Activated CD8-positive, alpha-beta memory T cell treated with anti-CD3 and anti-CD28 coated beads, Interleukin-2, amount 50 U/mL, for 1 hour (primary cell): ENCODE results near the gene SYT17.

Experiments
- DNase-seq: peaks from one replicate; pipeline ENCODE4 v3.0.0-alpha.2; 2020; ENCODE audit errors: extremely low read depth

The SYT17 gene

GRCh38 chr16:19167710-19168370 lies at the start of gene SYT17:
SYT17 (plus strand) TSS chr16:19168240; CDS start chr16:19168647, 407 bp downstream.
- DNase-seq, result no peak

- no peak for DNase-seq
These were observed 49.1 kb upstream of the SYT17 start for GRCh38 chr16:19118938-19119431.

- DNase-seq, result no peak
These were observed 48.5 kb upstream of the SYT17 start for GRCh38 chr16:19119564-19119963.

GRCh38 chr16:19123535-19124178 lies 44.4 kb upstream of the SYT17 start:
- DNase-seq, result no peak

GRCh38 chr16:19126300-19126699 lies 41.7 kb upstream of the SYT17 start:
- no peak for DNase-seq

GRCh38 chr16:19127205-19127604 lies 40.8 kb upstream of the SYT17 start:
- no peak for DNase-seq

- no peak for DNase-seq
These were observed 40.3 kb upstream of the SYT17 start for GRCh38 chr16:19127674-19128131.

GRCh38 chr16:19128454-19129200 lies 39.4 kb upstream of the SYT17 start:
- no peak for DNase-seq

GRCh38 chr16:19130385-19130784 lies 37.7 kb upstream of the SYT17 start:
- no peak for DNase-seq

GRCh38 chr16:19130852-19131824 lies 36.9 kb upstream of the SYT17 start:
- DNase-seq, result no peak

GRCh38 chr16:19131825-19132218 lies 36.2 kb upstream of the SYT17 start:
- no peak for DNase-seq

GRCh38 chr16:19132255-19132654 lies 35.8 kb upstream of the SYT17 start:
- no peak for DNase-seq

GRCh38 chr16:19132898-19133297 lies 35.1 kb upstream of the SYT17 start:
- no peak for DNase-seq

GRCh38 chr16:19133600-19133999 lies 34.4 kb upstream of the SYT17 start:
- no peak for DNase-seq

GRCh38 chr16:19135201-19135842 lies 32.7 kb upstream of the SYT17 start:
- DNase-seq, result no peak

- no peak for DNase-seq
These were observed 32.1 kb upstream of the SYT17 start for GRCh38 chr16:19135896-19136438.

GRCh38 chr16:19136549-19137196 lies 31.4 kb upstream of the SYT17 start:
- no peak for DNase-seq

- DNase-seq, result no peak
These were observed 30.6 kb upstream of the SYT17 start for GRCh38 chr16:19137201-19138128.

GRCh38 chr16:19138601-19139000 lies 29.4 kb upstream of the SYT17 start:
- no peak for DNase-seq
